ENCODE measurements around the gene FAM107A. TPM values are rescaled to one million over a fixed set of nuclear protein-coding genes. Genes with fewer than 3 reads are reported as not detected.

The FAM107A gene
- polyA plus RNA-seq, 1 experiment = 0.11 TPM

- POLR2A ChIA-PET = interaction anchor here (0.5 to 0.6 kb wide), 3 partner anchors 17 to 790 kb away, joined by 4 to 6 read pairs (median 4); no protein-coding TSS in a partner anchor
- CTCF ChIA-PET = interaction anchor here (0.8 to 9.8 kb wide), 11 partner anchors 8 to 230 kb away, joined by 3 to 69 read pairs (median 4); partner anchors contain the start of genes HTD2, KCTD6 and RPP14
- no peak overlapping the region for H3K4me3 ChIP-seq (ENCODE audit: low read depth, low read length)
- no peak for DNase-seq (ENCODE audit: low read depth)
- no peaks in the 10 kb centered on the region for H3K36me3 ChIP-seq (ENCODE audit: control insufficient read depth, insufficient read depth, low read length)
- no peak for TF ChIP-seq CTCF (IDR thresholded peaks at IDR 0.05; ENCODE audit: insufficient read depth, low read depth, low read length)
- H3K27me3 ChIP-seq (ENCODE audit: control insufficient read depth, insufficient read depth, low read length) = no peaks in the 10 kb centered on the region
Measured at GRCh38 chr3:58537412-58538301, 39.5 kb downstream of the FAM107A start.

DNA sequence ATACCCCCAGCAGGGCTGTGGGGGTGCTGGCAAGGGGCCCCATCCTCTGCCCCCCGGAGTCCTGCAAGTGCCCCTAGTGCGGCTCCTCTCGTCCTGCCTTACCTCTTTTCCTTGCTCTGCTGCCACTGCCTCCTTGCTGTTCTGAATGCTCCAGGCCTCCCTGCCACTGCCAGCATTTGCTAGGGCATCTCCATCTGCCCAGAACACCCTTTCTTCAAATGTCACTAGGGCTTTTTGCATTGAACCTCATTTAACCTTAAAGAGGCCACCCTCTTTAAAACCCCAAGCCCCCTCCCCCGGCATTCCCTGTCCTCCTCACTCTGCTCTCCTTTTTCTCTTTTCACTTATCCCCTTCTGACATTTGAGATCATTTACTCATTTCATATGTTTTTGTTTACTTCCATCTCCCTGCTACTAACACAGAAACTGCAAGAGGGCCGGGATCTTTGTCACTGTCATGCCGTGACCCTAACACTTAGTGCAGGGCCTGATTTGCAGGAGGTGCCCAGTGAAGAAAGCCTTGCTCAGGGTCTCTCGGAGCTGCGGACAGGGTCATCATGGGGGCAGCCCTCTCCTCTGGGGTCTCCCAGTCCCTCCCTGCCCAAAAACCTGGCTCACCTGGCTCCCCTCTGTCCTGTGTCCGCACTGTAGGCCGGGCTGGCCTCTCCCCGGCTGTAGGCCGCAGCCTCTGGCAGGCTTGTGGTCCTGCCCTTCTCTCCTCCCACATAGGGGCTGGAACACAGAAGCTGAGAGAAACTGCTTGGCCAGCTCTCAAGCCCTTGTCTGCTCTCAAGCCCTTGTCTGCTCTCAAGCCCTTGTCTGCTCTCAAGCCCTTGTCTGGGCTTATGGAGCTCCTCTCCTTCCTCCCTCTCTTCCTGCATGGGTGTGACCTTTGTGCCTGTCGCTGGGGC, 40.4 kb downstream of the FAM107A start, which contains the start of gene ACOX2:
Gene ACOX2, minus strand, starts transcription at position 690 of the 911 bp plus-strand sequence. CDS start 2,084 bp downstream, outside the sequence.
- ChIA-PET CTCF (interaction anchor here (0.8 to 9.8 kb wide), 11 partner anchors 9 to 229 kb away, joined by 3 to 69 read pairs (median 5); partner anchors contain the start of genes HTD2, KCTD6 and RPP14), POLR2A (interaction anchor here (0.5 to 0.6 kb wide), 2 partner anchors 16 to 791 kb away, joined by 4 to 6 read pairs; no protein-coding TSS in a partner anchor)
- H3K27me3 ChIP-seq (ENCODE audit: control insufficient read depth, insufficient read depth, low read length) = no peaks in the 10 kb centered on the region
- no peak for TF ChIP-seq CTCF (IDR thresholded peaks at IDR 0.05; ENCODE audit: insufficient read depth, low read depth, low read length)
- no peaks in the 10 kb centered on the region for H3K36me3 ChIP-seq (ENCODE audit: control insufficient read depth, insufficient read depth, low read length)
- H3K4me3 ChIP-seq (ENCODE audit: low read depth, low read length) = peak within 1 kb of the TSS; percentile 35
- no peak for DNase-seq (ENCODE audit: low read depth)

DNA sequence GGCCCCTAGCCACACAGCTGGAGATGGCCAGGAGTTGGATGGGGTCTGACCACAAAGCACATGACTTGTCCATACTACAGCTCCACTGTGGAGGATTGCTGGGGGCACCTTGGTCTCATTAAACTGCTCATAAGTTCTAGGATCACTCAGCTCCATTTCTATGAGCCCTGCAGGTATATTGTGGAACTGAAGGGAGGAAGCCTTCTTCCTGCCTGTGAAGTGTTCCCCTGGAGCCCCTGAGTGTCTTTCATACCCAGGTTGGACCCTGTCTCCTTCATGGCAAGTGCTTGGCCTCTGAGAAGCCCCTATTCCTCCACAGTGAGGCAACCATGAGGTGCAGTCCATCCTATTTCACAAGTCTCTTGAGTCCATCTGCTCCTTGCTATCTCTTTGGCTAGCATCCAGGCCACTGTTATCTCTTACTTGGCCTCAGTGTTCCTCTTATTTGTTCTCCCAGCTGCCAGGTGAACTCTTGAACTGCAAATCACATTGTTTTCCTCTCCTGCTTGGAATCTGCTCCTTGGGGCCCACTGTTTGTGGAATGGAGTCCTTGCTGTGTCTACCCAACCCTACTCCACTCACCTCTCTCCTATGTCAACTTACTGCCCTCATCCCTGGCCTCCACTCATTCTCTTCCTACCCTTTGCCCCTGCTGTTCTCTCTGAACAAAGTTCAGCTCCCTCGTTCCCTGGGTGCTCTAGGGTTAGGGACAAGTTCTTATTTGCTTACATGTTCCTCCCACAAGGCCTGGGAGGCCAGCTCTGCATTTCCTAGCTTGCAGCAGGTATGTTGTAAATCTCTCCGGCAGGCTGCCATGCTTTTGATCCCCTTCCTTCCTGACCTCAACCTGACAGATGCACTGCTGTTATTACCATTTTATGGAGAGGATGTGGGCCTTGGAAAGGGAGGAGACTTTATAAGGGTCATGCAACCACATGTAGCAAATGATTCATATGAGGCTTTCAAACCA, 41.4 kb downstream of the FAM107A start:
- Histone ChIP-seq H3K4me3 (ENCODE audit: low read depth, low read length) (no peak overlapping the region), H3K36me3 (ENCODE audit: control insufficient read depth, insufficient read depth, low read length) (no peaks in the 10 kb centered on the region; the same call in 1 of the 2 replicates), H3K27me3 (ENCODE audit: control insufficient read depth, insufficient read depth, low read length) (no peaks in the 10 kb centered on the region)
- TF ChIP-seq CTCF (IDR thresholded peaks at IDR 0.05; ENCODE audit: insufficient read depth, low read depth, low read length) = no peak
- CTCF ChIA-PET = interaction anchor here (0.7 to 9.8 kb wide), 7 partner anchors 8 to 228 kb away, joined by 3 to 69 read pairs (median 5); partner anchors contain the start of genes HTD2, KCTD6 and RPP14
- POLR2A ChIA-PET = no interaction called here
- DNase-seq (ENCODE audit: low read depth) = no peak

DNA sequence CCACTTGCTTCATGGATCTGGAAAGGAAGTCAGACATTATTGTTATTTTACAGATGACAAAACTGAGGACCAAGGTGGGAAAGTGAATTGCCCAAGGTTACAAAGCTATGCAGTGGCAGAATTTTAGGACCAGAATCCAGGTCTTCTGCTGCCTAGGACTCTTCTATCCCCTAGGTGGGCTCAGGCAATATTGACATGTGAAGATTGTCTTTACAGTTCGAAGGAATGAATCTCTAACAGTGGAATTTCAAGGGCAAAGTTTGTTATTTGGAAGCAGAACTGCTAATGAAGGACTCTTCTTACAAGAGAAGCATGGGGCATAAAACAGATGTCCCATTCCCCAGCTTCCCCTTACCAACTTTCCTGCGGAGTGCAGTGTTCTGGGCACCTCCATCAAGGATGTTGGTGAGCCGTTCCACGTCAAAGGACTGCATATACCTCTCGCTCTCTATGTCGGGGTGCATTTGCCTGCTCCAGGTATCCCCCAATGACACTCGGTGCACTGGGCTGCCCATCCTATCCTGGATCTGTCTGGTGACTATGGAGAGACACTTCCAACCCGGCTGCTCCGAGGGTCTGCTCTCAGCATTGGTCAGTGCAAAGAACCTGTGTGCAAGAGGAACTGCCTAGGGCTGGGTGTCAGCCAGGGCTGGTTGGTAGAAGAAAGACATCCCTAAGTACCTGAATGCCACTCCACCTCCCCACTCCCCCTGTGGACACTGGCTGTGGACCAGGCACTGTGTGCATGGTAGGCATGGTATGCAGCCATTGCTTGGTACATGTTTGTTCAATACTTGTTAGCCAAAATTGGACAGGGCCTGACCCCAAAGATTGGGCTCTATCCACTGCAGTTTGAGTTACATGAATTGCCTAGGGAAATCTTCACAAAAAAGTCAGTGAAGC, 42.3 kb downstream of the FAM107A start:
- DNase-seq (ENCODE audit: low read depth) = no peak
- Histone ChIP-seq H3K36me3 (ENCODE audit: control insufficient read depth, insufficient read depth, low read length) (no peaks in the 10 kb centered on the region; the same call in 1 of the 2 replicates), H3K4me3 (ENCODE audit: low read depth, low read length) (no peak overlapping the region), H3K27me3 (ENCODE audit: control insufficient read depth, insufficient read depth, low read length) (no peaks in the 10 kb centered on the region)
- no peak for TF ChIP-seq CTCF (IDR thresholded peaks at IDR 0.05; ENCODE audit: insufficient read depth, low read depth, low read length)
- ChIA-PET POLR2A (no interaction called here), CTCF (interaction anchor here (1.1 to 9.8 kb wide), 8 partner anchors 7 to 227 kb away, joined by 3 to 69 read pairs (median 6); partner anchors contain the start of genes HTD2, KCTD6 and RPP14)

Measured in BJ (cell line).